ENCODE results near the gene CHRNB1. TPM values are rescaled to one million over a fixed set of nuclear protein-coding genes. Genes with fewer than 3 reads are reported as not detected.

Gene CHRNB1
- total RNA-seq, 2 experiments from 2014 or later = 13.2 to 13.4 TPM

- CTCF ChIA-PET (ENCODE audit: unreplicated experiment) = no interaction called here
- BruUV-seq (replicated peaks) = no TSS peak
Observed at GRCh38 chr17:7462474-7463371, 17.9 kb downstream of the CHRNB1 start.

DNA sequence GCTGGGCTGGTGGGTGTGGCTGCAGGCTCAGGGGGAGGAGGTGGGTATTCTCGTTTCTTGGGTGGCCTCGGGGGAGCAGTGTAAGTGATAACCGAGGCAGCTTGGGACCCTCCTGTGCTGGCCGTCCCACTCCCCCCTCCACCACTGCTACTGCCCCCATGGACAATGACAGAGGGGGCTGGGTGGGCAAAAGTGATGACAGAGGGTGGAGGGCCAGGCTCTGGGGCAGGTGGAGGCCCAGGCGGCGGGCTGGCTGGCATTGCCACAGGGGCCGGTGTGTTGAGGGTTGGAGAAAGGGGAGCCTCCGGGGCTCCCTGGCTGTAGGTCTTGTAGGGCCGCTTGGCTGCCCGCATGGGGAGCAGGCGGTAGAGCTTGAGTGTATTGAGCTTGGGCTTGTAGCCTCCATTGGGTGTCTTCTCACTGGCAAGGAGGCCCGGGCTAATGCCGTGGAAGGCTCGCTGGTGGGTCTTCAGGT lies 18.5 kb downstream of the CHRNB1 start:
- H4K20me1 ChIP-seq (ENCODE audit: insufficient read depth, low read length) = no peaks in the 10 kb centered on the region

More at GRCh38 chr17:7462474-7463371, 17.9 kb downstream of the CHRNB1 start:
- no peak overlapping the region for H3K4me3 ChIP-seq (ENCODE audit: low read depth, low read length, poor library complexity, severe bottlenecking)
- H3K79me2 ChIP-seq (ENCODE audit: insufficient read depth, low read depth, low read length) = no peaks in the 10 kb centered on the region
- H2AFZ ChIP-seq (ENCODE audit: low read length) = no peak overlapping the region
- no peaks in the 10 kb centered on the region for H3K9me3 ChIP-seq (ENCODE audit: low read length)
- peaks cover 20% of the 10 kb centered on the region for H3K4me1 ChIP-seq (ENCODE audit: insufficient read depth, low read length, poor library complexity, severe bottlenecking)
- no peak for TF ChIP-seq EZH2phosphoT487 (IDR thresholded peaks at IDR 0.05; ENCODE audit: borderline replicate concordance, low read depth, low read length)
- TF ChIP-seq, protein P1, sequence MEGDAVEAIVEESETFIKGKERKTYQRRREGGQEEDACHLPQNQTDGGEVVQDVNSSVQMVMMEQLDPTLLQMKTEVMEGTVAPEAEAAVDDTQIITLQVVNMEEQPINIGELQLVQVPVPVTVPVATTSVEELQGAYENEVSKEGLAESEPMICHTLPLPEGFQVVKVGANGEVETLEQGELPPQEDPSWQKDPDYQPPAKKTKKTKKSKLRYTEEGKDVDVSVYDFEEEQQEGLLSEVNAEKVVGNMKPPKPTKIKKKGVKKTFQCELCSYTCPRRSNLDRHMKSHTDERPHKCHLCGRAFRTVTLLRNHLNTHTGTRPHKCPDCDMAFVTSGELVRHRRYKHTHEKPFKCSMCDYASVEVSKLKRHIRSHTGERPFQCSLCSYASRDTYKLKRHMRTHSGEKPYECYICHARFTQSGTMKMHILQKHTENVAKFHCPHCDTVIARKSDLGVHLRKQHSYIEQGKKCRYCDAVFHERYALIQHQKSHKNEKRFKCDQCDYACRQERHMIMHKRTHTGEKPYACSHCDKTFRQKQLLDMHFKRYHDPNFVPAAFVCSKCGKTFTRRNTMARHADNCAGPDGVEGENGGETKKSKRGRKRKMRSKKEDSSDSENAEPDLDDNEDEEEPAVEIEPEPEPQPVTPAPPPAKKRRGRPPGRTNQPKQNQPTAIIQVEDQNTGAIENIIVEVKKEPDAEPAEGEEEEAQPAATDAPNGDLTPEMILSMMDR (conservative IDR thresholded peaks at IDR 0.05; ENCODE audit: low read length) = no peak
- no peak overlapping the region for H3K27ac ChIP-seq (ENCODE audit: low read depth, low read length, poor library complexity, severe bottlenecking)
- POLR2A ChIA-PET = no interaction called here
- H3K4me2 ChIP-seq (ENCODE audit: low read length) = no peak overlapping the region
- peaks cover 4% of the 10 kb centered on the region; the same call in 1 of the 2 replicates for H3K36me3 ChIP-seq (ENCODE audit: insufficient read depth, low read length)
- no peak for DNase-seq (ENCODE audit: low spot score)
- intact Hi-C loops (cut with micrococcal nuclease; ENCODE audit: unreplicated experiment) = no loop called here
- no peaks in the 10 kb centered on the region for H4K20me1 ChIP-seq (ENCODE audit: insufficient read depth, low read length)
- H3K9me2 ChIP-seq (ENCODE audit: insufficient read depth, low read length) = no peaks in the 10 kb centered on the region

More for the DNA sequence above, 18.5 kb downstream of the CHRNB1 start:
- DNase-seq (ENCODE audit: low spot score) = no peak
- Histone ChIP-seq H2AFZ (ENCODE audit: low read length) (no peak overlapping the region), H3K4me1 (ENCODE audit: insufficient read depth, low read length, poor library complexity, severe bottlenecking) (peaks cover 21% of the 10 kb centered on the region), H3K9me3 (ENCODE audit: low read length) (no peaks in the 10 kb centered on the region), H3K36me3 (ENCODE audit: insufficient read depth, low read length) (0 out of 2 replicates have a peak, but pooled peaks cover 3% of the 10 kb centered on the region), H3K4me2 (ENCODE audit: low read length) (no peak overlapping the region), H3K9me2 (ENCODE audit: insufficient read depth, low read length) (no peaks in the 10 kb centered on the region), H3K79me2 (ENCODE audit: insufficient read depth, low read depth, low read length) (no peaks in the 10 kb centered on the region), H3K27ac (ENCODE audit: low read depth, low read length, poor library complexity, severe bottlenecking) (no peak overlapping the region), H3K4me3 (ENCODE audit: low read depth, low read length, poor library complexity, severe bottlenecking) (no peak overlapping the region)
- ChIA-PET POLR2A (interaction anchor here (0.5 kb wide), 1 partner anchor 7 kb away, joined by 4 read pairs; no protein-coding TSS in a partner anchor), CTCF (ENCODE audit: unreplicated experiment) (no interaction called here)
- intact Hi-C loops (cut with micrococcal nuclease; ENCODE audit: unreplicated experiment) = no loop called here
- no peak for TF ChIP-seq EZH2phosphoT487 (IDR thresholded peaks at IDR 0.05; ENCODE audit: borderline replicate concordance, low read depth, low read length)
- TF ChIP-seq, protein P1 (conservative IDR thresholded peaks at IDR 0.05; ENCODE audit: low read length) = no peak
- BruUV-seq (replicated peaks) = no TSS peak

All from OCI-LY7 (cell line).